HepG2 (cell line): ENCODE measurements around the gene LSR. TPM values are rescaled to one million over a fixed set of nuclear protein-coding genes. Genes with fewer than 3 reads are reported as not detected.

Experiments used
- ATAC-seq: fragments of 200-7000 bp; cut with Tn5 transposase; 3 replicates; pipeline ENCODE4 v1.9.1; 2020; ENCODE audit warnings: mild to moderate bottlenecking, moderate library complexity
- BruUV-seq: library from RNA; stranded (reverse); fragments of 400-500 nt; replicated peaks from 2 replicates; lab custom pipeline; 2021; lab: Mats Ljungman, UMichigan
- CTCF ChIA-PET: fragments of 300-600 bp; formaldehyde crosslinking; extraction: SDS; loops from one replicate; lab custom pipeline; 2021; ENCODE audit warnings: low total read pairs, inconsistent platforms, low intra/inter-chr PET ratio; lab: Yijun Ruan, JAX
- POLR2A ChIA-PET: fragments of 350-600 bp; sonication (Branson Sonifier 250); formaldehyde crosslinking; loops from one replicate; lab custom pipeline; 2020; ENCODE audit warnings: antibody characterized with exemption, inconsistent platforms; lab: Yijun Ruan, JAX
- DNase-seq: peaks from one replicate; pipeline ENCODE4 v3.0.0-alpha.2; 2015; ENCODE audit warnings: low spot score
- FAIRE-seq: peaks from 3 replicates; lab custom pipeline; 2011; peaks lifted over from hg19 to GRCh38; lab: Jason Lieb, UNC
- H2AFZ ChIP-seq: one replicate; pipeline ENCODE4 v1.6.1; 2011; ENCODE audit warnings: low read length, inconsistent platforms
- H3K27ac ChIP-seq: fragments of 300-600 bp; 3 replicates; pipeline ENCODE4 v1.8.0; 2011; ENCODE audit warnings: mixed run types, mild to moderate bottlenecking, mixed read lengths, low read length, inconsistent platforms; ENCODE audit not compliant: insufficient read depth; ENCODE audit errors: extremely low read length
- H3K27me3 ChIP-seq, 2 experiments: fragments of 200-600 bp in 1 of 2; 2 replicates in 1 of 2; 3 replicates in 1 of 2; pipeline versions ENCODE4 v1.6.0 to v1.8.0; 2011; ENCODE audit warnings: low read length in 2 of 2, mild to moderate bottlenecking in 2 of 2, moderate library complexity in 2 of 2, inconsistent platforms in 1 of 2; ENCODE audit not compliant: insufficient read depth in 2 of 2, control insufficient read depth in 1 of 2
- H3K36me3 ChIP-seq, 2 experiments: fragments of 200-600 bp in 1 of 2; replicated peaks in 1 of 2; 2 replicates in 1 of 2; 3 replicates in 1 of 2; pipeline versions ENCODE4 v1.5.1 to v1.8.0; 2011; ENCODE audit warnings: low read length in 2 of 2, inconsistent platforms in 1 of 2; ENCODE audit not compliant: insufficient read depth in 2 of 2, control insufficient read depth in 1 of 2
- H3K4me1 ChIP-seq: 2 replicates; pipeline ENCODE4 v1.5.1; 2012; ENCODE audit warnings: low read length, inconsistent platforms; ENCODE audit not compliant: insufficient read depth
- H3K4me2 ChIP-seq: 2 replicates; pipeline ENCODE4 v1.6.0; 2011; ENCODE audit warnings: low read depth, low read length, inconsistent platforms
- H3K4me3 ChIP-seq, 3 experiments: fragments of 200-600 bp in 1 of 3; sonication (generic), shearing (Covaris generic) in 1 of 3; replicated peaks in 1 of 3; 2 replicates each; pipeline ENCODE4 v1.5.1; 2011 to 2016; ENCODE audit warnings: low read length in 3 of 3, inconsistent platforms in 2 of 3, low read depth in 2 of 3, mild to moderate bottlenecking in 2 of 3, control low read depth in 1 of 3, mixed read lengths in 1 of 3; ENCODE audit not compliant: insufficient read depth in 1 of 3
- H3K79me2 ChIP-seq: one replicate; pipeline ENCODE4 v1.6.1; 2011; ENCODE audit warnings: low read length, inconsistent platforms; ENCODE audit not compliant: insufficient read depth
- H3K9ac ChIP-seq: 2 replicates; pipeline ENCODE4 v1.6.0; 2011; ENCODE audit warnings: mild to moderate bottlenecking, low read depth, low read length, inconsistent platforms; ENCODE audit not compliant: insufficient read depth
- H3K9me3 ChIP-seq: 2 replicates; pipeline ENCODE4 v1.5.1; 2012; ENCODE audit warnings: mild to moderate bottlenecking, low read length
- H4K20me1 ChIP-seq: 2 replicates; pipeline ENCODE4 v1.6.0; 2011; ENCODE audit warnings: inconsistent platforms, mild to moderate bottlenecking, low read length, moderate library complexity; ENCODE audit not compliant: insufficient read depth
- CCDC6 ChIP-seq: sonication (generic); formaldehyde crosslinking; IDR thresholded peaks from 2 replicates; pipeline ENCODE4 v1.8.1; 2022; ENCODE audit warnings: mild to moderate bottlenecking, missing genetic modification reagents, moderate library complexity
- FIP1L1 ChIP-seq: fragments of 200-400 bp; formaldehyde crosslinking; IDR thresholded peaks from 2 replicates; pipeline ENCODE4 v1.6.1; 2018; ENCODE audit warnings: low read depth, mild to moderate bottlenecking, low read length, moderate library complexity, borderline replicate concordance; ENCODE audit not compliant: insufficient read depth
- NR2F6 ChIP-seq, 2 experiments: IDR thresholded peaks; 2 replicates each; pipeline ENCODE4 v1.6.1; 2016; ENCODE audit warnings: antibody characterized with exemption in 1 of 2, mild to moderate bottlenecking in 1 of 2
- PITX1 ChIP-seq: sonication (generic); formaldehyde crosslinking; IDR thresholded peaks from 2 replicates; pipeline ENCODE4 v1.5.1; 2020; ENCODE audit warnings: mild to moderate bottlenecking, missing genetic modification reagents
- RARA ChIP-seq: IDR thresholded peaks from 2 replicates; pipeline ENCODE4 v1.6.1; 2016; ENCODE audit warnings: missing genetic modification reagents, missing compliant biosample characterization
- SYNCRIP ChIP-seq: fragments of 200-400 bp; formaldehyde crosslinking; IDR thresholded peaks from 2 replicates; pipeline ENCODE4 v1.6.1; 2018; ENCODE audit warnings: mild to moderate bottlenecking, low read depth, low read length; ENCODE audit not compliant: insufficient read depth
- ZKSCAN1 ChIP-seq: fragments of 150-350 bp; IDR thresholded peaks from 2 replicates; pipeline ENCODE4 v1.6.1; 2014; ENCODE audit warnings: low read length
- ZMYM3 ChIP-seq: sonication (generic); formaldehyde crosslinking; IDR thresholded peaks from 2 replicates; pipeline ENCODE4 v1.5.1; 2020; ENCODE audit warnings: mild to moderate bottlenecking, missing genetic modification reagents
- ZNF460 ChIP-seq: sonication (generic); formaldehyde crosslinking; IDR thresholded peaks from 2 replicates; pipeline ENCODE4 v1.5.1; 2020; ENCODE audit warnings: missing genetic modification reagents, mild to moderate bottlenecking, borderline replicate concordance
- WGBS: methylation state at CpG from one replicate; pipeline ENCODE4 v1.1.6; 2017; ENCODE audit warnings: low lambda C conversion rate; 5-methylcytosine and 5-hydroxymethylcytosine counted together
- in situ Hi-C: cut with HindIII; loops from 2 replicates; pipeline ENCODE4 v1.10.0; 2017; ENCODE audit warnings: low pct_unique_long_range_greater_than_20kb; ENCODE audit not compliant: extremely low pct_ligation_motif_present
- intact Hi-C: fragments of 100-400 bp; cut with micrococcal nuclease; formaldehyde crosslinking; loops from one replicate; pipeline ENCODE4 v1.10.0; 2022; ENCODE audit not compliant: unreplicated experiment
- polyA plus RNA-seq, 8 experiments: library from polyadenylated mRNA; depleted of rRNA in 3 of 8; stranded (reverse) in 7 of 8; unstranded in 1 of 8; fragments of >200 nt; fragmentation: Illumina TruSeq in 4 of 8; extraction: Trizol in 4 of 8; gene quantifications; 2 replicates each; pipeline versions ENCODE4 v1.2.1 to v1.2.3, GENCODE V29; 2011 to 2016; ENCODE audit warnings: low read depth in 4 of 8, missing spikeins in 1 of 8, mixed read lengths in 1 of 8; ENCODE audit not compliant: insufficient read depth in 1 of 8
- total RNA-seq, 5 experiments: library from RNA; depleted of rRNA; stranded (reverse); fragments of >200 nt; fragmentation: Illumina TruSeq; extraction: Trizol; gene quantifications; 2 replicates each; pipeline ENCODE4 v1.2.3, GENCODE V29; 2016; ENCODE audit warnings: low read depth in 1 of 5
- TF ChIP-seq, protein P1 (sequence below): sonication (generic); formaldehyde crosslinking; IDR thresholded peaks from 2 replicates; pipeline ENCODE4 v1.4.0; 2020; ENCODE audit warnings: missing genetic modification reagents
- TF ChIP-seq, protein P2 (sequence below): sonication (generic); formaldehyde crosslinking; IDR thresholded peaks from 2 replicates; pipeline ENCODE4 v1.4.0; 2020; ENCODE audit warnings: missing genetic modification reagents, borderline replicate concordance

The LSR gene
- total and polyA plus RNA-seq, 2 of the 13 experiments (the other 11 are each of a cell fraction or from before 2014, with no cell fraction given) = 29.2 to 79.2 TPM

DNA sequence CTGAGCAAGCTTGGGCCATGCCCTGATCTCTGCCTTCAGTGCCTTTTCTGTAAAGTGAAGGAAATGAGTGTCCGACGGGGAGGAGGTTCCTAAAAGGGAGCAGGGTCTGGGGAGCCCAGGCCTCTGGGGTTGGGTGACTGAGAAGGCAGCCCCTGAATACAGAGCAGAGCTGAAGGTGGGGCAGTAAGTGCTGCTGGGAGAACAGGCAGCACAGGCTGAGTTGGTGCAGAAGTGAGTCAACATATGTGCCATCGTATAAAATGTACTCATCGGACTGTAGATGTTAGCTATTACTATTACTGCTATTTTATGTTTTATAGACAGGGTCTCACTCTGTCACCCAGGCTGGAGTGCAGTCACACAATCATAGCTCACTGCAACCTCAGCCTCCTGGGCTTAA, 32.5 kb downstream of the LSR start:
- WGBS = 93% methylated on average over 4 of the region's 4 CpGs
- ChIA-PET POLR2A (interaction anchor here (0.7 to 1.7 kb wide), 4 partner anchors 10 to 233 kb away, joined by 3 to 9 read pairs (median 4); partner anchors contain the start of gene MAG), CTCF (no interaction called here)
- Histone ChIP-seq H3K4me2 (no peak overlapping the region), H3K4me1 (peaks cover 67% of the 10 kb centered on the region), H3K27me3 (no peaks in the 10 kb centered on the region), H3K36me3 (peaks cover 2 to 3% of the 10 kb centered on the region in 2 experiments; a peak in 2 of 5 replicates), H4K20me1 (no peaks in the 10 kb centered on the region), H3K4me3 (no peak overlapping the region), H3K9ac (no peak overlapping the region; the same call in 1 of the 2 replicates), H2AFZ (no peak overlapping the region), H3K79me2 (no peaks in the 10 kb centered on the region), H3K9me3 (no peaks in the 10 kb centered on the region), H3K27ac (peak overlapping the region; percentile 77)
- BruUV-seq = no TSS peak
- DNase-seq (no peak), FAIRE-seq (no peak), ATAC-seq (peak; percentile 3; the same call in 1 of the 3 replicates)
- intact Hi-C loops = no loop called here
- in situ Hi-C loops = no loop called here
- no peak for TF ChIP-seq ZKSCAN1
- TF ChIP-seq PITX1 = 0 out of 2 replicates have a peak, but pooled peaks have one; percentile 2

DNA sequence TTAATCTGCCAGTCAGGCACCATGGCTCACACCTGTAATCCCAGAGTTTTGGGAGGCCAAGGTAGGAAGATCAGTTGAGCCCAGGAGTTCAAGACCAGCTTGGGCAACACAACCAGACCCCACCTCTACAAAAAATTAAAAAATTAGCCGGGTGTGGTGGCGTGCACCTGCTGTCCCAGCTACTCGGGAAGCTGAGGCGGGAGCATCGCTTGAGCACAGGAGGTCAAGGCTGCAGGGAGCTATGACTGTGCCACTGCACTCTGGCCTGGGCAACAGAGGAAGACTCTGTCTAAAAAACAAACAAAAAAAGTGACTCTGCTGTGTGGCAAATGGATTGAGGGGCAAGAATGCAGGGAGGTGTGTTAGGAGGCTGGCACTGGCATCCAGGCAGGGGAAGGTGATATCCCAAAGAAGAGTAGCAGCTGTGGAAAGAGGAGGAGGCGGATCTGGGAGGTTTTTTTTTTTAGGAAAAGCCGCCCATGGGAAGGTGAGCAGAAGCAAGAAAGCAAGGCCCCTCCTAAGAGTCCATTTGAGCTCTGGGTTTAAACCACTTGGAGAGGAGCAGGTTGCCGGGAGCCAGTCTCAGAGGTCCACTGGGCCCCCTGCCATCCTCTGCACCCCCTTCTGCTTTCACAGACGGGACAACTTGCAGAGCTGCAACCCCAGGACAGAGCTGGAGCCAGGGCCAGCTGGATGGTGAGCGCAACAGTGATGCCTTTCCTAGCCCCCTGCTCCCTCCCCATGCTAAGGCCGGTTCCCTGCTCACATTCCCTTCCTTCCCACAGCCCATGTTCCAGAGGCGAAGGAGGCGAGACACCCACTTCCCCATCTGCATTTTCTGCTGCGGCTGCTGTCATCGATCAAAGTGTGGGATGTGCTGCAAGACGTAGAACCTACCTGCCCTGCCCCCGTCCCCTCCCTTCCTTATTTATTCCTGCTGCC, 35.6 kb downstream of the LSR start:
- BruUV-seq = no TSS peak
- peaks cover 75% of the 10 kb centered on the region for H3K4me1 ChIP-seq
- no peaks in the 10 kb centered on the region for H3K79me2 ChIP-seq
- no peaks in the 10 kb centered on the region for H3K36me3 ChIP-seq
- H3K27ac ChIP-seq = peak overlapping the region; percentile 40
- no peaks in the 10 kb centered on the region for H3K9me3 ChIP-seq
- ChIA-PET CTCF (no interaction called here), POLR2A (no interaction called here)
- in situ Hi-C loops = no loop called here
- peak overlapping the region; percentile 87 for H3K4me2 ChIP-seq
- H2AFZ ChIP-seq = no peak overlapping the region
- no peaks in the 10 kb centered on the region for H4K20me1 ChIP-seq
- FAIRE-seq = no peak
- 71% methylated on average over 17 of the region's 17 CpGs for WGBS
- H3K27me3 ChIP-seq = peaks cover 0 to 5% of the 10 kb centered on the region in 2 experiments; a peak in 1 of 5 replicates
- H3K9ac ChIP-seq = no peak overlapping the region
- DNase-seq = peak; percentile 33
- ATAC-seq = no peak
- intact Hi-C loops = loop anchor here (1.0 kb wide), 1 partner anchor 31 kb away; no protein-coding TSS in a partner anchor
- peak overlapping the region; percentile 14 to 35 (median 18); a peak in 2 of 6 replicates for H3K4me3 ChIP-seq
- TF ChIP-seq ZNF460 (CRISPR knock-in tag) = peak; percentile 96
- TF ChIP-seq SYNCRIP = no peak
- TF ChIP-seq ZMYM3 (CRISPR knock-in tag) = peak; percentile 49; the same call in 1 of the 2 replicates
- no peak for TF ChIP-seq CCDC6 (CRISPR knock-in tag)
- TF ChIP-seq, protein P1, sequence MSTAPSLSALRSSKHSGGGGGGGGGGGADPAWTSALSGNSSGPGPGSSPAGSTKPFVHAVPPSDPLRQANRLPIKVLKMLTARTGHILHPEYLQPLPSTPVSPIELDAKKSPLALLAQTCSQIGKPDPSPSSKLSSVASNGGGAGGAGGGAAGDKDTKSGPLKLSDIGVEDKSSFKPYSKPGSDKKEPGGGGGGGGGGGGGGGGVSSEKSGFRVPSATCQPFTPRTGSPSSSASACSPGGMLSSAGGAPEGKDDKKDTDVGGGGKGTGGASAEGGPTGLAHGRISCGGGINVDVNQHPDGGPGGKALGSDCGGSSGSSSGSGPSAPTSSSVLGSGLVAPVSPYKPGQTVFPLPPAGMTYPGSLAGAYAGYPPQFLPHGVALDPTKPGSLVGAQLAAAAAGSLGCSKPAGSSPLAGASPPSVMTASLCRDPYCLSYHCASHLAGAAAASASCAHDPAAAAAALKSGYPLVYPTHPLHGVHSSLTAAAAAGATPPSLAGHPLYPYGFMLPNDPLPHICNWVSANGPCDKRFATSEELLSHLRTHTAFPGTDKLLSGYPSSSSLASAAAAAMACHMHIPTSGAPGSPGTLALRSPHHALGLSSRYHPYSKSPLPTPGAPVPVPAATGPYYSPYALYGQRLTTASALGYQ (CRISPR knock-in tag) = no peak
- TF ChIP-seq, protein P2, sequence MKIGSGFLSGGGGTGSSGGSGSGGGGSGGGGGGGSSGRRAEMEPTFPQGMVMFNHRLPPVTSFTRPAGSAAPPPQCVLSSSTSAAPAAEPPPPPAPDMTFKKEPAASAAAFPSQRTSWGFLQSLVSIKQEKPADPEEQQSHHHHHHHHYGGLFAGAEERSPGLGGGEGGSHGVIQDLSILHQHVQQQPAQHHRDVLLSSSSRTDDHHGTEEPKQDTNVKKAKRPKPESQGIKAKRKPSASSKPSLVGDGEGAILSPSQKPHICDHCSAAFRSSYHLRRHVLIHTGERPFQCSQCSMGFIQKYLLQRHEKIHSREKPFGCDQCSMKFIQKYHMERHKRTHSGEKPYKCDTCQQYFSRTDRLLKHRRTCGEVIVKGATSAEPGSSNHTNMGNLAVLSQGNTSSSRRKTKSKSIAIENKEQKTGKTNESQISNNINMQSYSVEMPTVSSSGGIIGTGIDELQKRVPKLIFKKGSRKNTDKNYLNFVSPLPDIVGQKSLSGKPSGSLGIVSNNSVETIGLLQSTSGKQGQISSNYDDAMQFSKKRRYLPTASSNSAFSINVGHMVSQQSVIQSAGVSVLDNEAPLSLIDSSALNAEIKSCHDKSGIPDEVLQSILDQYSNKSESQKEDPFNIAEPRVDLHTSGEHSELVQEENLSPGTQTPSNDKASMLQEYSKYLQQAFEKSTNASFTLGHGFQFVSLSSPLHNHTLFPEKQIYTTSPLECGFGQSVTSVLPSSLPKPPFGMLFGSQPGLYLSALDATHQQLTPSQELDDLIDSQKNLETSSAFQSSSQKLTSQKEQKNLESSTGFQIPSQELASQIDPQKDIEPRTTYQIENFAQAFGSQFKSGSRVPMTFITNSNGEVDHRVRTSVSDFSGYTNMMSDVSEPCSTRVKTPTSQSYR (CRISPR knock-in tag) = no peak
- no peak for TF ChIP-seq PITX1
- 0 out of 2 replicates have a peak, but pooled peaks have one; percentile 18 for TF ChIP-seq RARA (CRISPR knock-in tag)
- no peak for TF ChIP-seq FIP1L1
- TF ChIP-seq NR2F6 (IDR thresholded peaks at IDR 0.05) = peak; percentile 64
- peak; percentile 72 for TF ChIP-seq NR2F6 (CRISPR knock-in tag; IDR thresholded peaks at IDR 0.05)
